HUDEP-2 (cell line): ENCODE measurements around the gene ADH1B.
"Not testable (repeated sequence)": the region's sequence is repeated elsewhere in the genome, so short reads cannot be mapped to it uniquely, and the experiment has no call there.

Experiments used
- DNase-seq, 76 experiments: peaks; one replicate each; lab custom pipeline; 2025; ENCODE audit not compliant: unreplicated experiment in 76 of 76; lab: John Stamatoyannopoulos, UW

ADH1B gene

GRCh38 chr4:99324979-99325378, 3.8 kb upstream of the ADH1B start:
- no peak for DNase-seq

- no peak for DNase-seq
These were observed 3.2 kb upstream of the ADH1B start for GRCh38 chr4:99324361-99324760.

- no peak for DNase-seq
These were observed 2.6 kb upstream of the ADH1B start for GRCh38 chr4:99323756-99324155.

GRCh38 chr4:99317811-99318210, 3.4 kb downstream of the ADH1B start:
- DNase-seq: not testable (repeated sequence)

DNA sequence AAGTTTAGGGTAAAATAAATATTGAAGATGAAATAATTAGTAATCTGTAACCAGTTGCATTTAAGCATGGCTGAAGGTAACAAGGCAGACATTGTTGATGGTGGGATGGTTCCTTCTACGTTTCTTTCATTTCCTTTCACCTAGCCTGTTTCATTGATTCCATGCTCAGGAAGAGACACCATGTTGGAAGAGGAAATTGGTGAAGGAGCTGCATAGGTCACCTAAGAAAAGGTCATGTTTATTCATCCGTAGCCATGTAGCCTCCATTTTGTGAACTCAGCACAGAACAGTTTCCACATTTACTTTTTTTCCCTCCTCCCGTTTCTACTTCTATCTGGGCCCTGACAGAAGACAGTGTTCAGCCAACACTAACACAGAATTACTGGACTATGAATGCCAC, 3.8 kb downstream of the ADH1B start:
- no peak for DNase-seq

GRCh38 chr4:99315839-99316238, 5.4 kb downstream of the ADH1B start:
- no peak for DNase-seq

DNA sequence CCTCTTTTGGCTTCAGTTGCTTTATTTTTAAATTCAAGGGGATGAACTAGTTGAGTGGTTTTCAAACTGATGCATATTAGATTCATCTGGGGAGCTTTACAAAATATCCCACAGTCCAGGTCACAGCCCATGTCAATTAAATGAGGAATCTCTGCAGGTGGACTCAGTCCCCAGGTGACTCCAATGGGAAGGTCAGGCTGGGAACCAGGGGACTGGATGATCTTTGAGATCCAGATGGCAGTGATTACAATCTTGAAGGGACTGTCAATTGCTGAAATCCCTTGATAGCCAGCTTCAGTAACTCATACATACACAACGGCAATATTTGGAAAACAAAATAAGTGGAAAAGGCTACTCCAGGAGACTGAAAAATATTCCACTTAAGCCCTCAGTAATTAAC, 7.0 kb downstream of the ADH1B start:
- no peak for DNase-seq

GRCh38 chr4:99310389-99310788, 10.8 kb downstream of the ADH1B start:
- DNase-seq: no peak

- no peak for DNase-seq
These were observed 15.4 kb downstream of the ADH1B start for GRCh38 chr4:99305638-99306400.

GRCh38 chr4:99301376-99302164, 19.6 kb downstream of the ADH1B start:
- no peak for DNase-seq

GRCh38 chr4:99300934-99301333, 20.3 kb downstream of the ADH1B start:
- no peak for DNase-seq

DNA sequence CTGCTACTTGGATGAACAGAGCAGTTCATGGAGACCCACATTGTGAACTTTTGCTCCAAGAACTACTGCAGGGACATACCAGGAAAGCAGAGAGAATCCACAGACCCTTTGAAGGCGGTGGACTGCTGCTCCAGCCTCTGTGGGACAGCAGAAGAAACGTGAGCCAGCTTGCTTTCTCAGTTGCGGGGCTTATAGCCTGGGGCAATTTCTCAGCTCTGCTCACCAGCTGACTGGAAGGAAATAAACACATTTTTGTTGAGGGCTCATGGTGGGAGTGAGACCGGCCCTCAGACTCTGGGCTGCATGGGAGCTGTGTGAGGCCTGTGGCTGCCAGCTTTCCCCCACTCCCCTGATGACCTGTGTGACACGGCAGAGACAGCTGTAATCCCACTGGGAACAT, 27.8 kb downstream of the ADH1B start:
- DNase-seq: no peak

- no peak for DNase-seq
These were observed 30.1 kb downstream of the ADH1B start, which contains the start of gene ADH1A for GRCh38 chr4:99290848-99291786. Gene ADH1A, minus strand, starts transcription at chr4:99290985. Its CDS starts 71 bp downstream, at chr4:99290914.

DNA sequence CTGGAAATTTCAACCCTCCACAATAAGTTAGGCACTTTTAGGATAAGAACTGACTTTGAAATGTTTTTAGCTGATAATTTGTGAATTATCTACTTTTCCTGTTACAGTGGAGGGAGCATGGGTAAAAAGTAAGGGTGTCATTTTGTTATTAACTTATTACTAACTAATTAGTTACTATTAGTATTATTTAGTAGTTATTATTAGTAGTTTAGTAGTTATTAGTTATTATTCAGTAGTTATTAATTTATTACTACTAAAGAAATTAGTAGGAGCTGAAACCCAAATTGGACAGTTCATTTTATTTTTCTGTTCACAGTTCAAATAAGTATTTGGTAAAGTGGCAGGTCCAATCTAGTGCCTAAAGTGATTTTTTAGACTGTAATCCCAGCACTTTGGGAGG, 35.8 kb downstream of the ADH1B start:
- no peak for DNase-seq

GRCh38 chr4:99282731-99283130, 38.5 kb downstream of the ADH1B start:
- DNase-seq: no peak

GRCh38 chr4:99281261-99281660, 39.9 kb downstream of the ADH1B start:
- DNase-seq: no peak

DNA sequence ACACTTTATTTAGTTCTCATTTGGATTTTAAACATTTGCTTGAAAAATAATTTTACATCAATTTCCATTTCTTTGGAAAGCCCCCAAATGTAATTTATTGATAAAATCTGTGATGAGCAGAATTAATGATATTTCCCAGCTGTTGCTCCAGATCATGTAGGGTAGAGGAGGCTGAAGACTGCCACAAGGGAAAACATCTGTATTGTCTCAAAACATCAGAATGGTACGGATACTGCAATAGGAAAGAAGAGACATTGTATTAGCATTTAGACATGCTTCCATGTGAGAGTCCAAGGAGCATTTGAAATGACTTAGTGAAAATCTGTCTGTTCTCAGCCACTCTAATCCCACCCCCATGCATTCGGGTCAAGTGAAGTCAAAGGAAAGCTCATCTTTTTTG, 44.8 kb downstream of the ADH1B start:
- DNase-seq: no peak

- no peak for DNase-seq
These were observed 45.3 kb downstream of the ADH1B start for GRCh38 chr4:99275885-99276284.

GRCh38 chr4:99275050-99275449, 46.2 kb downstream of the ADH1B start:
- no peak for DNase-seq

DNA sequence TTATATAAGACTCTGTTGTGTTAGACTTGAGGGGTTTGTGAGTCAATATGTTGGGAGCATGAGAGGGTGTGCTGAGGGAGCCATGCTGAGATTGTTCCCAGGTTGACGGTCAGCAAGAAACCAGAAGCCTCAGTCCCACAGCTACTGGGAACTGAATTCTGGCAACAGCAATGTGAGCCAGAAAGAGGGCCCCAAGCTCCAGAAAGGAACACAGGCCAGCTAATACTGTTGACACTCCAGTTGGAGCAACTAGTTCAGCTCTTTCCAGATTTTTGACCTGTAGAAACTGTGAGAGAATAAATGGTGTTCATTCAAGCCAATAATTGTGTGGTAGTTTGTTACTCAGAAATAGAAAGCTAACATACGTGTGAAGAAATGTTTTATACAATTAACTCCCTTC, 47.5 kb downstream of the ADH1B start:
- no peak for DNase-seq

- DNase-seq: no peak
These were observed 56.3 kb downstream of the ADH1B start for GRCh38 chr4:99264927-99265326.
